Fibroblast of skin of back (primary cell): ENCODE measurements around the gene ATE1.
"Not testable (repeated sequence)": the region's sequence is repeated elsewhere in the genome, so short reads cannot be mapped to it uniquely, and the experiment has no call there.

ENCODE experiments used
- DNase-seq: peaks from one replicate; pipeline ENCODE4 v3.0.0-alpha.2; 2013

Gene ATE1

GRCh38 chr10:121783782-121784372 lies 144.0 kb downstream of the ATE1 start:
- no peak for DNase-seq

GRCh38 chr10:121781101-121781500 lies 146.7 kb downstream of the ATE1 start:
- no peak for DNase-seq

- no peak for DNase-seq
Observed at GRCh38 chr10:121774813-121775212, 153.0 kb downstream of the ATE1 start.

GRCh38 chr10:121774404-121774803 lies 153.4 kb downstream of the ATE1 start:
- DNase-seq = no peak

GRCh38 chr10:121772884-121773283 lies 154.9 kb downstream of the ATE1 start:
- DNase-seq = peak; percentile 24

GRCh38 chr10:121772406-121772805 lies 155.4 kb downstream of the ATE1 start:
- peak; percentile 23 for DNase-seq

GRCh38 chr10:121771966-121772365 lies 155.9 kb downstream of the ATE1 start:
- peak; percentile 46 for DNase-seq

GRCh38 chr10:121766426-121766825 lies 161.4 kb downstream of the ATE1 start:
- DNase-seq = no peak

GRCh38 chr10:121765204-121765603 lies 162.6 kb downstream of the ATE1 start:
- DNase-seq = no peak

- no peak for DNase-seq
Observed at GRCh38 chr10:121764233-121764942, 163.4 kb downstream of the ATE1 start.

- not testable (repeated sequence) for DNase-seq
Observed at GRCh38 chr10:121757241-121757640, 170.6 kb downstream of the ATE1 start.

GRCh38 chr10:121755496-121755895 lies 172.3 kb downstream of the ATE1 start:
- DNase-seq = not testable (repeated sequence)

- DNase-seq = no peak
Observed at GRCh38 chr10:121754666-121755065, 173.2 kb downstream of the ATE1 start.

GRCh38 chr10:121753726-121754476 lies 173.9 kb downstream of the ATE1 start:
- DNase-seq = peak; percentile 95

- DNase-seq = no peak
Observed at GRCh38 chr10:121751191-121751760, 176.6 kb downstream of the ATE1 start.

GRCh38 chr10:121747163-121747775 lies 180.6 kb downstream of the ATE1 start:
- DNase-seq = no peak

- DNase-seq = peak; percentile 38
Observed at GRCh38 chr10:121741248-121741792, 186.5 kb downstream of the ATE1 start.

- no peak for DNase-seq
Observed at GRCh38 chr10:121740069-121740468, 187.8 kb downstream of the ATE1 start.

- DNase-seq = no peak
Observed at GRCh38 chr10:121739114-121739513, 188.7 kb downstream of the ATE1 start.

GRCh38 chr10:121736315-121737130 lies 191.3 kb downstream of the ATE1 start:
- DNase-seq = no peak

GRCh38 chr10:121735263-121735662 lies 192.6 kb downstream of the ATE1 start:
- DNase-seq = no peak
